Left renal cortex interstitium (tissue), 4 donors: Measurements from ENCODE around the gene DERA. TPM values are rescaled to one million over a fixed set of nuclear protein-coding genes. Genes with fewer than 3 reads are reported as not detected.
"Not testable (repeated sequence)": the region's sequence is repeated elsewhere in the genome, so short reads cannot be mapped to it uniquely, and the experiment has no call there.

Experiments used
- DNase-seq, 4 donors: peaks; one replicate each; pipeline ENCODE4 v3.0.0-alpha.2; 2013; ENCODE audit warnings: low read depth in 4 of 4, low spot score in 2 of 4, missing footprints in 1 of 4
- polyA plus RNA-seq, 4 donors: library from polyadenylated mRNA; unstranded; fragments of 120-200 nt; gene quantifications; one replicate each; pipeline ENCODE4 v1.2.1, GENCODE V29; 2013; ENCODE audit not compliant: insufficient read length in 4 of 4

DERA gene
- polyA plus RNA-seq, 4 donors, result 44.7 to 48.4 (median 46.8) TPM

DNA sequence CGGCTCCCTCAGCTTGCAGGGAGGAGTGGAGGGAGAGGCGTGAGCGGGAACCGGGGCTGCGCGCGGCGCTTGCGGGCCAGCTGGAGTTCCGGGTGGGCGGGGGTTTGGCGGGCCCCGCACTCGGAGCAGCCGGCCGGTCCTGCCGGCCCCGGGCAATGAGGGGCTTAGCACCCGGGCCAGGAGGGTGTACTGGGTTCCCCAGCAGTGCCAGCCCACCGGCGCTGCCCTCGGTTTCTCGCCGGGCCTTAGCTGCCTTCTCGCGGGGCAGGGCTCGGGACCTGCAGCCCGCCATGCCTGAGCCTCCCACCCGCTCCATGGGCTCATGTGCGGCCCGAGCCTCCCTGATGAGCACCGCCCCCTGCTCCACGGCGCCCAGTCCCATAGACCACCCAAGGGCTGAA, 146.2 kb downstream of the DERA start:
- DNase-seq, result not testable (repeated sequence)

DNA sequence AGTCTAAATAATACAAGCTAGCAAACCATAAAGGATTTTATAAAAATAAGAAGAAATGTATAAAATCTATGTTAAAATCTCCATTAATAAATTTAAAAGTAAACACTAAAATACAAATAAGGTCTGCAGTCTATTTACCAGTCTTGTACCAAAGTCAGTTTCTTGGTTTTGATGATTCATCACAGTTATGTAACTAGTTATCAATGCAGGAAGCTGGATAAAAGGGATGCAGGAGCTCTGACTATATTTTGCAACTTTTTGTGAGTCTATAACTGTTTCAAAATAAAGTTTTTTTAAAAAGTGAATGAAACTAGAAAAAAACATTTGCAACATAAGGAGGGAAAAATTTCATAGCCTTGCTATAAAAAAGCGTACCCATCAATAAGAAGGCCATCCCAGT, 151.5 kb downstream of the DERA start:
- no peak for DNase-seq

DNA sequence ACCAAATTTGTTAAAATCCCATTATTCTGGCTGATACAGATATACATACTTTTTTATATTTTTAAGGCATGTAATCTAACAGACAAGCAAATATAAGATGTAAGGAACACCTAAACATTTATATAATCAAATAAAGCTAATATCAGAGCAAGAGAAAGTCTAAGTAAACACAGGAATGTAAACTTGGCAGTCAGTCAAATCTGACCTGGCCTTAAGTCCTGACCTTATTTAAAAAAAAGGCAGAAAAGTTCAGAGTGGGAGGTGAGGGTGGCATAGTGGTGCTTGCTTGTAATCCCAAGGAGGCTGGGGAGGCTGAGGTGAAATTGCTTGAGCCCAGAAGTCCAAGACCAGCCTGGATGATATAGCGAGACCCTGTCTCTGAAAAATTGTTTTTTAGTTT, 152.6 kb downstream of the DERA start:
- no peak for DNase-seq

DNA sequence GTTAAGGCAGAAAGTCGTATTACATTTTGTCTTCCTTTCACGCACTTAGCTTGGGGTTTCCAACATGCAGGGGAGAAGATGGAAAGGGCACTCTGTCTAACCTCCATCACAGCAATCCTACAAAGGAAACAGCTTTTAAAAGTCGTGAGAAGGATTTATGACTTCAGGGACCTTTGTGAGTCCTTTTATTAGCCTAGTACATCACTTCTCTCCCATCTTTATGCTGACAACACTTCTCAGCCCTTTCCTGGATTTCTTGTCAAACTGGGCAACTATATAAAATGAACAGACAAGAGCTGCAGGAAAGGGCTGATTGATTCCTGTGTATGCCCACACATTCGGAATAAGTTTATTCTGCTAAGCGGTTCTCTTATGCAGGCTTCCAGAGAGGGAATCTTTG, 159.0 kb downstream of the DERA start:
- DNase-seq, result no peak

DNA sequence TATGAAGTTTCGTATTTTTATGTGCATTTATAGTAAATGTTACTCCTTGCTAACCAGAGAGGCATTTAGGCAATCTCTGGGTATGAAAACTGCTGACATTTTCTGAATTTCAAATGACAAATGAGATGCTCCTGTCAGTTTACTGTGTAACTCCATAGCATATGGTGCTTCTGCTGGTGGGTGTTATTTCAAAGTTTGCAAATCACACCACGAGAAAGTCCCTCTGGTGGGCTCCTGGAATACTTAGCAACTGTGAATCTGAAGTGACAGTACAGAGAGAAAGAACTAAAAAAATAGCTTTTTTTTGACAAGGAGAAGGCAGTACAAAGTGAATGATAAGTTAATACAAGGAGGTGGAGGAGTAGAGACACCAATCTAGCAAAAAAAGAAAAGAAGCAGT, 161.5 kb downstream of the DERA start:
- DNase-seq, result no peak

DNA sequence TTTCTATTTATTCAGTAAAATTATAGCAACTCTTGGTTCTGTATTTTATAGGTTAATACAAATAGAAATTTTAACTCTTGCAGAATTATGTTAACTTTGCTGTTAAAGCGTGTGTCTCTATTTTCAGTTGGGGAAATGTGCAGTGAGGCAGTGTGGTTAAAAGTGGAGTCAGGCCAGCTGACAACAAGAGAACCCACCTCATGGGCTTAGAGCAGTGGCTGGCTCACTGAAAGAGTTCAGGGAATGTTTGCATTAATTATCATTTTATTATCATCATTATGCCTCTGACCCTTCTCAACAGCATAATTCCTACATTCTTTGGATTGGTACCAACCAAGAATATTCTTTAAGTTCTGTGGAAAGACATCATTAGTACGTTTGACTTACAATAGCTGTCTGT, 163.8 kb downstream of the DERA start:
- DNase-seq, result no peak

DNA sequence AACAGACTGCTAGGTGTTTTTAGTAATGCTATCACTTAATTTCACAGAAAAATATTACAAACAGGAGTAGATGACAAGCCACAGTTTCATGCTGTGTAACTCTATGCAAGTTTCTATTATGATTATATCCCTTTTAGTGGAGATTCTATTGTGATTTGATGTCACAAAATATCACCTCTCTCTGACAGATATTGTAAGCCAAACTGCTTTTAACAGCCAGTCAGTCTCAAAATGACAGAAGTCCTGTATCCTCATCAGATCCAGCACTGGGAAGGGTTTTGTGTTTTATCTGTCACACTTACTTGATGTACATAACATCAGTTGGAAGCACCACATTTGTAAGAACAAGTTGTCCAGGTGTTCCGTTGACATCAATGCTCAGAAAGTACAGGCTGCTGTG, 164.8 kb downstream of the DERA start:
- DNase-seq, result no peak

DNA sequence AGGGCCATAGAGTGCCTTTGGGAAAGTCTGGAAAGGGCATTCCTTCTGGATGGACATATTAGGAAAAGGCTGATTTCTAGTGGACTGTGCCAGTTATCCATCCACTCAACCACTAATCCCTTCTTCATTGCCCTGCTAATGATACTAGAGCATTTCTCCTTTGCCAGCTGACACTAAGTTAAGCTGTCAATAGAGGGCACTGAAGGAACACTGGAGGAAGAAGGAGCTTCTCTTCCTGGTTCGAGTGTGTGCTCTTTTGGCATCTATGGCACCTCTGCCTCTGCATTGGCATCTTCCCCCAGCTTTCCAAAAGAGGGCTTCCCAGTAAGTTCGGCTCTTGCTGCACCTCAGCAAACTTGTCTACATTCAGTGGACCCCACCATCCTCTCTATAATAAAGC, 165.4 kb downstream of the DERA start:
- no peak for DNase-seq

DNA sequence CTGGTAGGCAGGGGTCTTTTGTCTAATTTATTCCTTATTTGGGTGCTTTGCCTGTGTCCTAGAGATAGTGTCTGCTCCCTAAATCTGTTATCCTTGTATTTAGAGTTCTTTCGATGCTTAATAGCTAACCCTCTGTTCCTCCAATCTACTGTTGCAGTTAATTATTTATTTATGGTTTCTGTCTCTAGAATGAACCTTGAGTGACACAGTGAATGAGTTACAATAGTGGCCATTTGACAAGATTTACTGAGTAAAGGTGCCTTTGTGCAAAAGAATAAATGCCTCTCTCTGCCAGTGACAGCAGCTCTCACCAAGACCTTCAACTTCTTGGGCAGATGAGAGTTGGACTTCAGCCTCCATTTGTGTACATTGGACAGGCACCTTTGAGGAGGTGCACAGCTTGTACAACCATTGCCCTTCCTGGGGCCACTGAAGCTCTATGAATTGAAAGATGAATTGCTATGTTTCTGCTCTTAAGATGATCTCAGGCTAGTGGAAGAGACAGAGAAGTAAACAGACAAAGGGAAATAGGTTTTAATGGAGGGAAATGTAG, 165.9 kb downstream of the DERA start:
- no peak for DNase-seq

DNA sequence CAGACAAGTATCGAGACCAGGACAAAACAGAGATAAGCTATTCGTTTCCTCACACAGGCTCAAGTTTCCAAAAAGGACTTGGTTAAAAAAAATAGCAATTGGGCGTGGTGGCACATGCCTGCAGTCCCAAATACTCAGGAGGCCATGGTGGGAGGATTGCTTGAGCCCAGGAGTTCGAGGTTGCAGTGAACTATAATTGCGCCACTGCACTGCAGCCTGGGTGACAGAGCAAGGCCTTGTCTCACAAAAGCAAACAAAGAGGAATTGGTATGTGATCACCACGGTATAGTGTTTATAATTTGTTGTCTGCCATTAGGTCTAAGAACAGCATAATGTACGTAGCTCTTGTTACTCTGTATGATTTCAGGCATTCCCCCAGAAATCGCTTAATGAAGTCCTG, 175.3 kb downstream of the DERA start:
- DNase-seq, result no peak

DNA sequence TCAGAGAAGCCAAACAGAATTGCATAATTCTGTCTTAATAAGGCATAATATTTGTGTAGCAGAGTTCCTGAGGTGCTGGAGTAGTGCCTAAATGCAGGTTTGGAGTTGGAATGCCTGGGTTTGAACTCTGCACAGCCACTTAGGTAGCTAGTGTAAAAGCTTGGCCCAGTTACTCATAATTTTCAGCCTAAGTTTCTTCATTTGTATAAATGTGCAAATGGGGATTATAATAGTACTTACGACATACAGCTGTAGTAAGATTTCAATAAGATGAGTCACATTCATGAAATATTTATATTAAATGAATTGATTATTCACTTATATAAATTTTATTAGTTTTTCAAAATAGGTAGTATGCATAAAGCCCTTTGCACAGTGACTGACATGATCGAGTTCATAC, 175.8 kb downstream of the DERA start:
- no peak for DNase-seq

Other genes with a start within 250 kb of the DERA start
- 10 to 100 TPM; 48.3 to 65.0 (median 59.8) TPM for gene EPS8, start 121.9 kb upstream of the DERA start, polyA plus RNA-seq
- gene STRAP, start 28.9 kb upstream of the DERA start, polyA plus RNA-seq, result 100 to 1,000 TPM; 148 to 189 (median 176) TPM